Retinal pigment epithelial cell (primary cell): ENCODE data around the gene DDAH2.
A peak's percentile ranks its signal among the peaks of the same experiment; 100 is the strongest.

ENCODE experiments used
- DNase-seq: peaks from one replicate; pipeline ENCODE4 v3.0.0-alpha.2; 2010; ENCODE audit warnings: low read depth
- H3K4me3 ChIP-seq: 2 replicates; pipeline ENCODE4 v1.5.1; 2011; ENCODE audit warnings: mild to moderate bottlenecking, low read length, control low read depth, moderate library complexity
- TF ChIP-seq, protein P1 (sequence below): conservative IDR thresholded peaks from 2 replicates; pipeline ENCODE4 v1.5.1; 2011; ENCODE audit warnings: low read depth, low read length, control low read depth, inconsistent platforms

DDAH2 gene

GRCh38 chr6:31736768-31737314 is 7.7 kb upstream of the DDAH2 start:
- TF ChIP-seq, protein P1, sequence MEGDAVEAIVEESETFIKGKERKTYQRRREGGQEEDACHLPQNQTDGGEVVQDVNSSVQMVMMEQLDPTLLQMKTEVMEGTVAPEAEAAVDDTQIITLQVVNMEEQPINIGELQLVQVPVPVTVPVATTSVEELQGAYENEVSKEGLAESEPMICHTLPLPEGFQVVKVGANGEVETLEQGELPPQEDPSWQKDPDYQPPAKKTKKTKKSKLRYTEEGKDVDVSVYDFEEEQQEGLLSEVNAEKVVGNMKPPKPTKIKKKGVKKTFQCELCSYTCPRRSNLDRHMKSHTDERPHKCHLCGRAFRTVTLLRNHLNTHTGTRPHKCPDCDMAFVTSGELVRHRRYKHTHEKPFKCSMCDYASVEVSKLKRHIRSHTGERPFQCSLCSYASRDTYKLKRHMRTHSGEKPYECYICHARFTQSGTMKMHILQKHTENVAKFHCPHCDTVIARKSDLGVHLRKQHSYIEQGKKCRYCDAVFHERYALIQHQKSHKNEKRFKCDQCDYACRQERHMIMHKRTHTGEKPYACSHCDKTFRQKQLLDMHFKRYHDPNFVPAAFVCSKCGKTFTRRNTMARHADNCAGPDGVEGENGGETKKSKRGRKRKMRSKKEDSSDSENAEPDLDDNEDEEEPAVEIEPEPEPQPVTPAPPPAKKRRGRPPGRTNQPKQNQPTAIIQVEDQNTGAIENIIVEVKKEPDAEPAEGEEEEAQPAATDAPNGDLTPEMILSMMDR = no peak
- peak overlapping the region; percentile 81 for H3K4me3 ChIP-seq
- DNase-seq = no peak

DNA sequence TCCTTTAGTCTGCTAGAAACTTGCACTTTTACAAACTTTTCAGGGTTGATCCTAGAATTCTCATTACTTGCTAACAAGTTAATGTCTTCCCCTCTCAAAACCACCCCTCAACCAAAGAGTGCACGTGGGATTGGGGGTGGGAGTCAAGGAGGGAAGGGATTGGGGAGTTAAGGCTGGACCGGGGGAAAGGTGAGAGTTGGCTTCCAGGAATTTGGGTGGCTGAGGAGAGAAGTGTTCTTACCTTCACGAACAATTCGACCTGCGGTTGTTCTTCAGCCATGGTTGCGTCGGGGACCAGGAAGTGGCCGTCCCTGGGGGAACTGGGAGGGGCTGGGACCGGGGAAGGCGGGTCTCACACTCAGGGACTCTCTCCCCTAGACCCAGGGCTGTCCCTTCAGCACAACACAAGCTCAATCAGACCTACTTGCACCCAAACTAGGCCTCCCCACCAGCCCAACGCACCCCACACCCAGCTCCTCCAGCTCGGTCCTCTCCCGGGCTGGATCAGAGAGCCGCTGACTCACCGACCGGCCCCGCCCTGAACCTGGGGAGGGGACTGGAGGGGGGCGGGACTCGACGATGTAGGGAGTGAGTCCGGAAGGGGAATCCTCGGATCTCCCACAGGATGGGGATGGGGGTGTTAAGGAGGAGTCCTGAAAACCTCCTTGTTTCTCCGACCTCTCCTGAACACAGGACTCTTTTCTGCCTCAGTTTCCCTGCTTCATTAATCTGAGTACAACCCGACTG is 7.1 kb upstream of the DDAH2 start, which contains the start of gene CLIC1:
Gene CLIC1, minus strand, starts transcription at position 510 of the 747 bp plus-strand sequence. Its CDS starts 230 bp downstream, at position 280.
- H3K4me3 ChIP-seq = peak within 1 kb of the TSS; percentile 81
- TF ChIP-seq, protein P1 = no peak
- DNase-seq = no peak

DNA sequence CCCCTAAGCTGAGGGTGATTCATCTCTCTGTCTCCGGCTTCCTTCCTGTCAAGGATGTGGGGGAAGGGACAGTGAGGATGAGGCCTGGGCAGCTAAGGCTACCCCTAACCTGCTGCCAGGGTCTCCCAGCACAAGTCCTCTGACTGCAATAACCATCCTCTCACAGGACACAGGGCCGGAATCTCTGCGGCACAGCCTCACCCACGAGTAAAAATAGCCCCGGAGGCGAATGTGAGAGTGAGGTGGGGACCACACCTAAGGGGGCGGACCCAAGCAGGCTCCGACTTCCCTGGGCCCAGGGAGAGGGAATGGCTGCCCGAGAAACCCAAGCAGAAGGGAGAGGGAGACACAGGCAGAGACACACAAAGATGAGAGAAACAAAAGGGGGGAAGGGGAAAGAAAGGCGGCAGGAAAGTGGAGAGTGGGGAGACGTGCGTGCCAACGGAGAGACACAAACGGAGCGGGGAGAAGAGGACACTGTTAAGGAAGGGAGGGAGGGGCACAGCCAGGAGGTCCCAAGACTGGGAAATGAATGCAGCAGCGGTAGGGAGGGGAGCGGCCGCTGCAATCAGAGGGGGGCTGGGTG is 5.8 kb upstream of the DDAH2 start:
- TF ChIP-seq, protein P1 = no peak
- DNase-seq = no peak
- peak overlapping the region; percentile 81 for H3K4me3 ChIP-seq

GRCh38 chr6:31734247-31734820 is 5.2 kb upstream of the DDAH2 start:
- TF ChIP-seq, protein P1 = no peak
- peak overlapping the region; percentile 81 for H3K4me3 ChIP-seq
- no peak for DNase-seq

GRCh38 chr6:31733734-31734133 is 4.6 kb upstream of the DDAH2 start:
- peak overlapping the region; percentile 81 for H3K4me3 ChIP-seq
- TF ChIP-seq, protein P1 = no peak
- no peak for DNase-seq

- DNase-seq = no peak
- TF ChIP-seq, protein P1 = no peak
These were observed 2.9 kb upstream of the DDAH2 start for GRCh38 chr6:31732029-31732428.

More at GRCh38 chr6:31732029-31732428, 2.9 kb upstream of the DDAH2 start:
- H3K4me3 ChIP-seq = no peak overlapping the region
